IMR-90 (cell line): Measurements from ENCODE around the gene FFAR3. TPM values are rescaled to one million over a fixed set of nuclear protein-coding genes. Genes with fewer than 3 reads are reported as not detected.

Experiments used
- ATAC-seq: fragments of 200-7000 bp; cut with Tn5 transposase; 2 replicates; pipeline ENCODE4 v1.9.1; 2020; ENCODE audit warnings: low read depth, mild to moderate bottlenecking, moderate library complexity
- BruUV-seq: library from RNA; stranded (reverse); fragments of 400-500 nt; replicated peaks from 2 replicates; lab custom pipeline; 2021; lab: Mats Ljungman, UMichigan
- CTCF ChIA-PET: fragments of 300-600 bp; formaldehyde crosslinking; extraction: SDS; loops from one replicate; lab custom pipeline; 2021; ENCODE audit warnings: antibody characterized with exemption; lab: Yijun Ruan, JAX
- POLR2A ChIA-PET: fragments of 300-600 bp; sonication (Branson Sonifier 250); formaldehyde crosslinking; loops from one replicate; lab custom pipeline; 2022; ENCODE audit warnings: antibody characterized with exemption; ENCODE audit not compliant: unreplicated experiment; lab: Charles Lee
- DNase-seq: peaks from one replicate; pipeline ENCODE4 v3.0.0; 2013
- H2AFZ ChIP-seq: replicated peaks from 2 replicates; pipeline ENCODE3; 2013; ENCODE audit warnings: low read length, mild to moderate bottlenecking; ENCODE audit not compliant: poor library complexity
- H2AK5ac ChIP-seq: 2 replicates; pipeline ENCODE4 v1.6.1; 2013; ENCODE audit warnings: low read depth, low read length, inconsistent platforms
- H2AK9ac ChIP-seq: replicated peaks from 2 replicates; pipeline ENCODE3; 2013; ENCODE audit warnings: mild to moderate bottlenecking, low read depth, low read length, moderate library complexity; ENCODE audit not compliant: poor library complexity
- H2BK120ac ChIP-seq: 2 replicates; pipeline ENCODE4 v1.6.1; 2013; ENCODE audit warnings: low read depth, low read length, inconsistent platforms
- H2BK15ac ChIP-seq: 3 replicates; pipeline ENCODE4 v1.6.1; 2013; ENCODE audit warnings: low read depth, low read length, inconsistent platforms
- H2BK20ac ChIP-seq: 2 replicates; pipeline ENCODE4 v1.6.1; 2013; ENCODE audit warnings: low read depth, mild to moderate bottlenecking, inconsistent platforms, low read length, moderate library complexity
- H2BK5ac ChIP-seq: 2 replicates; pipeline ENCODE4 v1.6.1; 2013; ENCODE audit warnings: mild to moderate bottlenecking, low read depth, low read length, inconsistent platforms; ENCODE audit not compliant: poor library complexity, severe bottlenecking
- H3K14ac ChIP-seq: replicated peaks from 2 replicates; pipeline ENCODE4 v1.6.1; 2013; ENCODE audit warnings: low read depth, low read length, inconsistent platforms
- H3K18ac ChIP-seq: 2 replicates; pipeline ENCODE4 v1.6.1; 2013; ENCODE audit warnings: low read depth, low read length, control low read depth
- H3K23ac ChIP-seq: 2 replicates; pipeline ENCODE4 v1.6.1; 2013; ENCODE audit warnings: low read depth, low read length, inconsistent platforms
- H3K27ac ChIP-seq: 2 replicates; pipeline ENCODE4 v1.5.1; 2013; ENCODE audit warnings: mild to moderate bottlenecking, control low read depth, low read length; ENCODE audit not compliant: insufficient read depth
- H3K27me3 ChIP-seq: 2 replicates; pipeline ENCODE4 v1.6.1; 2013; ENCODE audit warnings: low read length; ENCODE audit not compliant: control insufficient read depth, insufficient read depth
- H3K36me3 ChIP-seq: 2 replicates; pipeline ENCODE4 v1.6.1; 2013; ENCODE audit warnings: low read length, mixed read lengths; ENCODE audit not compliant: control insufficient read depth, insufficient read depth
- H3K4ac ChIP-seq: 2 replicates; pipeline ENCODE4 v1.6.1; 2013; ENCODE audit warnings: low read depth, low read length, inconsistent platforms
- H3K4me1 ChIP-seq: 2 replicates; pipeline ENCODE4 v1.6.1; 2013; ENCODE audit warnings: low read length, mixed read lengths; ENCODE audit not compliant: control insufficient read depth, insufficient read depth
- H3K4me2 ChIP-seq: 2 replicates; pipeline ENCODE4 v1.6.1; 2013; ENCODE audit warnings: low read depth, mild to moderate bottlenecking, control low read depth, low read length, moderate library complexity
- H3K4me3 ChIP-seq: 2 replicates; pipeline ENCODE4 v1.5.1; 2013; ENCODE audit warnings: low read depth, mild to moderate bottlenecking, control low read depth, low read length, moderate library complexity; ENCODE audit not compliant: insufficient read depth
- H3K56ac ChIP-seq: 2 replicates; pipeline ENCODE4 v1.6.1; 2013; ENCODE audit warnings: low read length, inconsistent platforms; ENCODE audit not compliant: insufficient read depth; ENCODE audit errors: extremely low read depth
- H3K79me1 ChIP-seq, 2 experiments: 2 replicates each; pipeline ENCODE4 v1.6.1; 2013; ENCODE audit warnings: low read length in 2 of 2, inconsistent platforms in 1 of 2, low read depth in 1 of 2
- H3K9ac ChIP-seq: 2 replicates; pipeline ENCODE4 v1.6.1; 2013; ENCODE audit warnings: low read depth, low read length, control low read depth
- H3K9me1 ChIP-seq: 2 replicates; pipeline ENCODE4 v1.6.1; 2013; ENCODE audit warnings: low read length, inconsistent platforms; ENCODE audit not compliant: insufficient read depth
- H3K9me3 ChIP-seq: 2 replicates; pipeline ENCODE4 v1.6.1; 2013; ENCODE audit warnings: low read length; ENCODE audit not compliant: control insufficient read depth, insufficient read depth
- H4K20me1 ChIP-seq: 2 replicates; pipeline ENCODE4 v1.6.1; 2013; ENCODE audit warnings: low read length, inconsistent platforms; ENCODE audit not compliant: insufficient read depth
- H4K5ac ChIP-seq: 2 replicates; pipeline ENCODE4 v1.6.1; 2013; ENCODE audit warnings: mild to moderate bottlenecking, low read depth, low read length, control low read depth
- H4K8ac ChIP-seq, 2 experiments: 2 replicates each; pipeline ENCODE4 v1.6.1; 2013; ENCODE audit warnings: low read depth in 2 of 2, low read length in 2 of 2, control low read depth in 1 of 2, inconsistent platforms in 1 of 2
- H4K91ac ChIP-seq: 2 replicates; pipeline ENCODE4 v1.6.1; 2013; ENCODE audit warnings: low read depth, low read length, inconsistent platforms; ENCODE audit not compliant: insufficient read depth
- BHLHE40 ChIP-seq: fragments of 150-350 bp; IDR thresholded peaks from 2 replicates; pipeline ENCODE4 v1.6.1; 2016; ENCODE audit warnings: mild to moderate bottlenecking, low read depth, low read length
- CEBPB ChIP-seq: IDR thresholded peaks from 2 replicates; pipeline ENCODE4 v1.6.1; 2012; ENCODE audit warnings: low read depth, low read length, improper control_type of control experiment
- CHD1 ChIP-seq: IDR thresholded peaks from 2 replicates; pipeline ENCODE4 v1.6.1; 2012; ENCODE audit warnings: low read depth, low read length, improper control_type of control experiment
- FOS ChIP-seq: fragments of 150-350 bp; IDR thresholded peaks from 2 replicates; pipeline ENCODE4 v1.6.1; 2016; ENCODE audit warnings: low read depth, low read length
- MAFK ChIP-seq: IDR thresholded peaks from 2 replicates; pipeline ENCODE4 v1.6.1; 2012; ENCODE audit warnings: low read depth, low read length, improper control_type of control experiment
- MAZ ChIP-seq: IDR thresholded peaks from 2 replicates; pipeline ENCODE4 v1.6.1; 2012; ENCODE audit warnings: low read depth, mild to moderate bottlenecking, low read length, improper control_type of control experiment, moderate library complexity, borderline replicate concordance
- MXI1 ChIP-seq: IDR thresholded peaks from 2 replicates; pipeline ENCODE4 v1.6.1; 2012; ENCODE audit warnings: low read depth, mild to moderate bottlenecking, low read length, moderate library complexity, borderline replicate concordance
- NFE2L2 ChIP-seq: fragments of 150-350 bp; IDR thresholded peaks from 2 replicates; pipeline ENCODE4 v1.6.1; 2016; ENCODE audit warnings: low read depth, mild to moderate bottlenecking, low read length
- POLR2A ChIP-seq: IDR thresholded peaks from 2 replicates; pipeline ENCODE4 v1.6.1; 2012; ENCODE audit warnings: mild to moderate bottlenecking, low read depth, low read length
- RAD21 ChIP-seq: IDR thresholded peaks from 2 replicates; pipeline ENCODE4 v1.6.1; 2012; ENCODE audit warnings: low read length, improper control_type of control experiment
- RCOR1 ChIP-seq: IDR thresholded peaks from 2 replicates; pipeline ENCODE4 v1.6.1; 2012; ENCODE audit warnings: mild to moderate bottlenecking, low read length, improper control_type of control experiment; ENCODE audit not compliant: insufficient replicate concordance
- RFX5 ChIP-seq: IDR thresholded peaks from 2 replicates; pipeline ENCODE4 v1.8.0; 2012; ENCODE audit warnings: low read depth, mild to moderate bottlenecking, low read length, moderate library complexity
- SMC3 ChIP-seq: fragments of 150-350 bp; IDR thresholded peaks from 2 replicates; pipeline ENCODE4 v1.6.1; 2016; ENCODE audit warnings: low read depth, mild to moderate bottlenecking, antibody characterized with exemption, low read length, moderate library complexity
- WGBS, 2 experiments: methylation state at CpG; one replicate each; pipeline versions ENCODE4 v1.1.5 to v1.1.7; 2013; ENCODE audit warnings: missing lambda C conversion rate in 2 of 2; ENCODE audit not compliant: insufficient read length in 1 of 2; ENCODE audit errors: extremely low coverage in 2 of 2; 5-methylcytosine and 5-hydroxymethylcytosine counted together
- dilution Hi-C: fragments of 300-500 bp; cut with HindIII; formaldehyde crosslinking; loops from one replicate; pipeline ENCODE4 v1.14.3; 2018; ENCODE audit warnings: low sequenced_read_pairs; ENCODE audit not compliant: unreplicated experiment
- in situ Hi-C: fragments of 300-500 bp; cut with MboI; formaldehyde crosslinking; loops from 3 replicates; pipeline ENCODE4 v1.14.3; 2019; ENCODE audit warnings: low sequenced_read_pairs, inconsistent platforms, mixed read lengths
- intact Hi-C: fragments of 100-400 bp; cut with micrococcal nuclease; formaldehyde crosslinking; loops from 2 replicates; pipeline ENCODE4 v1.10.0; 2022
- polyA plus RNA-seq, 3 experiments: library from polyadenylated mRNA; depleted of rRNA; stranded (reverse); fragments of >200 nt; gene quantifications; 2 replicates each; pipeline ENCODE4 v1.2.3, GENCODE V29; 2012; ENCODE audit warnings: low replicate concordance in 1 of 3
- total RNA-seq: library from RNA; depleted of rRNA; stranded (reverse); fragments of >200 nt; gene quantifications from 2 replicates; pipeline ENCODE4 v1.2.3, GENCODE V29; 2012
- TF ChIP-seq, protein P1 (sequence below): conservative IDR thresholded peaks from 2 replicates; pipeline ENCODE4 v1.5.1; 2012; ENCODE audit warnings: mild to moderate bottlenecking, low read depth, low read length, improper control_type of control experiment
- TF ChIP-seq, protein P2 (sequence below): fragments of 150-350 bp; IDR thresholded peaks from 2 replicates; pipeline ENCODE4 v1.6.1; 2016; ENCODE audit warnings: low read depth, mild to moderate bottlenecking, low read length, moderate library complexity, borderline replicate concordance
- TF ChIP-seq, protein P3 (sequence below): fragments of 150-350 bp; IDR thresholded peaks from 2 replicates; pipeline ENCODE4 v1.6.1; 2017; ENCODE audit warnings: mild to moderate bottlenecking, antibody characterized with exemption, low read length, low read depth

Gene FFAR3
- total and polyA plus RNA-seq, 2 of the 4 experiments (the other 2 are of a cell fraction): not detected

DNA sequence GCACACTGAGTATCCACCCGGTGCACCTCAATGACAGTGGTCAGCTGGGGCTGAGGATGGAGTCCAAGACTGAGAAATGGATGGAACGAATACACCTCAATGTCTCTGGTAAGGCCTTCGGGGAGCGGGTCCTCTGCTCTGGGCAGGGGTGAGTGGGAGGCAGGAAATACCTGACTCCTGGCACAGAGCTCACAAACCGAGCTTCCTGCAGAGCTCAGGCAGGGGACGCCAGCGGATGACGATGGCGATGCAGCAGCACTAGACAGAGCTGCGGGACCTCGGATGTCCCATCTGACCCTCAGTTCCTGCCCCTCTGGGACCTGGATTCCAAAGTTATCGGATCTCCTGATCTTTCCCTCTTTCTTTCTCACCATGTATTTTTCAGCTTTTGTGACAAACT is 25.4 kb upstream of the FFAR3 start:
- Histone ChIP-seq H3K27me3 (peaks cover 8% of the 10 kb centered on the region; the same call in 1 of the 2 replicates), H3K4me1 (no peaks in the 10 kb centered on the region), H3K56ac (no peak overlapping the region), H3K79me1 (no peaks in the 10 kb centered on the region), H3K36me3 (no peaks in the 10 kb centered on the region), H3K9me3 (no peaks in the 10 kb centered on the region), H2BK20ac (no peak overlapping the region), H3K14ac (no peak overlapping the region), H2AK5ac (no peak overlapping the region), H3K23ac (no peak overlapping the region), H2BK120ac (no peak overlapping the region), H3K4me2 (no peak overlapping the region), H3K9me1 (no peaks in the 10 kb centered on the region), H4K8ac (no peak overlapping the region), H2AK9ac (no peak overlapping the region), H2AFZ (no peak overlapping the region), H2BK5ac (no peak overlapping the region), H3K4me3 (no peak overlapping the region), H3K9ac (no peak overlapping the region), H4K20me1 (no peaks in the 10 kb centered on the region), H3K4ac (no peak overlapping the region), H4K91ac (no peak overlapping the region), H2BK15ac (no peak overlapping the region), H4K5ac (no peak overlapping the region), H3K27ac (no peak overlapping the region), H3K18ac (no peak overlapping the region)
- dilution Hi-C loops: no loop called here
- 40% methylated on average over 1 of the region's 12 CpGs; no CpG with 5 or more reads in 1 of the 2 experiments for WGBS, 2 experiments
- CTCF ChIA-PET: interaction anchor here (0.6 to 1.6 kb wide), 2 partner anchors 17 to 21 kb away, joined by 3 to 7 read pairs; no protein-coding TSS in a partner anchor
- ATAC-seq: no peak
- no peak for DNase-seq
- no peak for TF ChIP-seq MXI1
- no peak for TF ChIP-seq POLR2A
- TF ChIP-seq MAFK: no peak
- no peak for TF ChIP-seq SMC3
- no peak for TF ChIP-seq RCOR1
- TF ChIP-seq, protein P1, sequence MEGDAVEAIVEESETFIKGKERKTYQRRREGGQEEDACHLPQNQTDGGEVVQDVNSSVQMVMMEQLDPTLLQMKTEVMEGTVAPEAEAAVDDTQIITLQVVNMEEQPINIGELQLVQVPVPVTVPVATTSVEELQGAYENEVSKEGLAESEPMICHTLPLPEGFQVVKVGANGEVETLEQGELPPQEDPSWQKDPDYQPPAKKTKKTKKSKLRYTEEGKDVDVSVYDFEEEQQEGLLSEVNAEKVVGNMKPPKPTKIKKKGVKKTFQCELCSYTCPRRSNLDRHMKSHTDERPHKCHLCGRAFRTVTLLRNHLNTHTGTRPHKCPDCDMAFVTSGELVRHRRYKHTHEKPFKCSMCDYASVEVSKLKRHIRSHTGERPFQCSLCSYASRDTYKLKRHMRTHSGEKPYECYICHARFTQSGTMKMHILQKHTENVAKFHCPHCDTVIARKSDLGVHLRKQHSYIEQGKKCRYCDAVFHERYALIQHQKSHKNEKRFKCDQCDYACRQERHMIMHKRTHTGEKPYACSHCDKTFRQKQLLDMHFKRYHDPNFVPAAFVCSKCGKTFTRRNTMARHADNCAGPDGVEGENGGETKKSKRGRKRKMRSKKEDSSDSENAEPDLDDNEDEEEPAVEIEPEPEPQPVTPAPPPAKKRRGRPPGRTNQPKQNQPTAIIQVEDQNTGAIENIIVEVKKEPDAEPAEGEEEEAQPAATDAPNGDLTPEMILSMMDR: no peak
- TF ChIP-seq, protein P2, sequence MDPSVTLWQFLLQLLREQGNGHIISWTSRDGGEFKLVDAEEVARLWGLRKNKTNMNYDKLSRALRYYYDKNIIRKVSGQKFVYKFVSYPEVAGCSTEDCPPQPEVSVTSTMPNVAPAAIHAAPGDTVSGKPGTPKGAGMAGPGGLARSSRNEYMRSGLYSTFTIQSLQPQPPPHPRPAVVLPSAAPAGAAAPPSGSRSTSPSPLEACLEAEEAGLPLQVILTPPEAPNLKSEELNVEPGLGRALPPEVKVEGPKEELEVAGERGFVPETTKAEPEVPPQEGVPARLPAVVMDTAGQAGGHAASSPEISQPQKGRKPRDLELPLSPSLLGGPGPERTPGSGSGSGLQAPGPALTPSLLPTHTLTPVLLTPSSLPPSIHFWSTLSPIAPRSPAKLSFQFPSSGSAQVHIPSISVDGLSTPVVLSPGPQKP: no peak
- TF ChIP-seq CHD1: no peak
- TF ChIP-seq FOS: no peak
- TF ChIP-seq MAZ: no peak
- no peak for TF ChIP-seq NFE2L2
- TF ChIP-seq RFX5: no peak
- TF ChIP-seq CEBPB: no peak
- TF ChIP-seq RAD21: no peak
- TF ChIP-seq, protein P3, sequence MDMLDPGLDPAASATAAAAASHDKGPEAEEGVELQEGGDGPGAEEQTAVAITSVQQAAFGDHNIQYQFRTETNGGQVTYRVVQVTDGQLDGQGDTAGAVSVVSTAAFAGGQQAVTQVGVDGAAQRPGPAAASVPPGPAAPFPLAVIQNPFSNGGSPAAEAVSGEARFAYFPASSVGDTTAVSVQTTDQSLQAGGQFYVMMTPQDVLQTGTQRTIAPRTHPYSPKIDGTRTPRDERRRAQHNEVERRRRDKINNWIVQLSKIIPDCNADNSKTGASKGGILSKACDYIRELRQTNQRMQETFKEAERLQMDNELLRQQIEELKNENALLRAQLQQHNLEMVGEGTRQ: no peak
- no peak for TF ChIP-seq BHLHE40
- BruUV-seq: no TSS peak
- POLR2A ChIA-PET: no interaction called here
- intact Hi-C loops: no loop called here
- in situ Hi-C loops: loop anchor here (25.0 kb wide), 1 partner anchor 254 kb away; the partner anchor contains the start of gene PMIS2
